Aortic smooth muscle cell (primary cell): ENCODE measurements around the gene TBC1D3I. TPM values are rescaled to one million over a fixed set of nuclear protein-coding genes. Genes with fewer than 3 reads are reported as not detected.

Source experiments
- total RNA-seq: library from RNA; depleted of rRNA; stranded (reverse); fragments of >200 nt; gene quantifications from 2 replicates; pipeline ENCODE4 v1.2.3, GENCODE V29; 2014

Gene TBC1D3I
- total RNA-seq: not detected in 2 replicates

DNA sequence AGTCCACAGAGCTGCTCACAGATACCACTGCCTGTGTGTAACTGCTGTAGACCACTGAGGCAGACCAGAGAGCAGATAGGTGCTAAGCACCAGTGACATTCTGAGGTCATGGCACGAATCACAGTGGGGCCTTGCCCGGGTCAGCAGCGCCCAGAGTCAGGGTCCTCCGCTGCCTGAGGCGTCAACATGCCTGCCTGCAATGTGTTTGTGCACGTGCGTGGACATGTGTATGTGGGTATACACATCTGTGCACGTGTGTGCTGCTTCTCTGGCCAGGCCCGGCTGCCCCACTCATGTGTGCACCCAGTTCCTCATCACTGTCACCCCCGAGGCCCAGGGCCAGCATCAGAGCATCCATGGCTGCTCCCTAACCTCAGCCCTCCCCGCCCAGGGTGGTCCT is at the start of gene TBC1D3I:
TSS of gene TBC1D3I (minus strand) at position 101 of the 400 bp plus-strand sequence. CDS start 1,585 bp downstream, outside the sequence.

DNA sequence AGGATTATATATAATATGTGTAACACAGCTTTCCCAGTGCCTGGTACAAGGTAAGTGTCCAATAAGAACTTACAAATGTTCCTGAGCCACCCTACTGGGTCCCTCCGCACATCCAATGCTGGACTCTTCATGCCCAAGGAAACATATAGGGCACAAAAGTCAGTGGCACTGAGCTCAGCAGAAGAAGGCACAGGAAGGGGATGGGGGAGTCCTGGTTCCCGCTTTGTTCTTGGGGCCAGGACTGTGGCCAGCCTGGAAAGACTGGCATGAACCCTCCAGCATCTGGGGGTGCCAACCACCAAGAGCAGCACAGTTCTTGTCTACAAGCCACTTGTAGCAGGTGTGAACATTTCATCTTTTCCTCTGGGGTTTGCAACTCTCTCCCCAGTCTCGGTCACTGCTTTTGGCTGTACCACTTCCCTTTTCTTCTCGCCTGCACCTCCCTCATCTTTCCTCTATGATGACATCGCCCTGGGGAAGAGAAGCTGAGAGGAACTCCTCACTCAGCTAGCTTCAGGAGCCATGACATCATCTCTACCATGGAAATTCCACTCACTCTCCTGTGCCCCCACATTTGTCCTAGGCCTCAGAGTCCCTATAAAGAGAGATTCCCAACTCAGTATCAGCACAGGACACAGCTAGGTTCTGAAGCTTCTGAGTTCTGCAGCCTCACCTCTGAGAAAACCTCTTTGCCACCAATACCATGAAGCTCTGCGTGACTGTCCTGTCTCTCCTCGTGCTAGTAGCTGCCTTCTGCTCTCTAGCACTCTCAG is 53.7 kb downstream of the TBC1D3I start, which contains the start of gene CCL4L2:
TSS of gene CCL4L2 (plus strand) at position 625 of the 773 bp plus-strand sequence.

Other genes starting within 250 kb of the TBC1D3I start
- gene CCL23, start 246.6 kb downstream of the TBC1D3I start, total RNA-seq: 0.26 TPM in 1 of 2 replicates, not detected in the other
- not detected in 2 replicates for gene CCL18, start 200.3 kb downstream of the TBC1D3I start, total RNA-seq
- gene CCL3, start 174.4 kb downstream of the TBC1D3I start, total RNA-seq: 0.12 TPM in 1 of 2 replicates, not detected in the other
- gene CCL4, start 160.7 kb downstream of the TBC1D3I start, total RNA-seq: not detected in 2 replicates
- 1.1 and 1.7 TPM in 2 replicates for gene TBC1D3B, start 87.9 kb downstream of the TBC1D3I start, total RNA-seq
- not detected in 2 replicates for gene CCL3L1, start 67.8 kb downstream of the TBC1D3I start, total RNA-seq
- gene CCL4L2, start 53.5 kb downstream of the TBC1D3I start, total RNA-seq: not detected in 2 replicates
- not detected in 2 replicates for gene TBC1D3G, start 59.3 kb upstream of the TBC1D3I start, total RNA-seq
- gene TBC1D3H, start 123.9 kb upstream of the TBC1D3I start, total RNA-seq: not detected in 2 replicates
- gene ZNHIT3, start 222.1 kb upstream of the TBC1D3I start, total RNA-seq: 20.3 and 26.6 TPM in 2 replicates